ENCODE results near the gene TXN.

DNA sequence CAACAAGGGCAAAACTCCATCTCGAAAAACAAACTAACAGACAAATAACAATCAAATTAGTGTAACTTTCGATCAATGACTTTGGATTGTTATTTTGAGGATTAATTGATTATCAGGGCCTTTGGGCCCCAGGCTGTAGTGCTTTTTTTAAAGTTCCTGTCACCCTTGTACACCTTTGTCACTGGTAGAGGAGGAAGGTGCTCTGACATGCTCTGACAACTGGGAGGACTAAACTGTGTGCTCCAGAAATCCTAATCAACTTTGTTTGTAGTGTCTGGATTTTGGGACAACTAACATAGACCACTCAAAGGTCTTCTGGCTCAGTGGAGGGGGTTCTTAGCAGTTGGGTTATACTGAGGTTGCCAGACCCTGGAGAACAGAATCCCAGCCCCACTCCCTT lies 1.8 kb downstream of the TXN start:
- TF ChIP-seq POLR2A (IDR thresholded peaks at IDR 0.05; ENCODE audit: low read depth, low read length) (no peak), POLR2AphosphoS5 (IDR thresholded peaks at IDR 0.05; ENCODE audit: low read depth, low read length) (no peak), POU2F2 (IDR thresholded peaks at IDR 0.05; ENCODE audit: low read depth, low read length) (no peak), TAF1 (IDR thresholded peaks at IDR 0.05; ENCODE audit: low read depth, low read length) (no peak)

Data from GM12891 (cell line).